PC-9 (cell line): ENCODE measurements around the gene UTP11.

Experiments
- EZH2 ChIP-seq: fragments of 200-600 bp; sonication (generic); IDR thresholded peaks from 2 replicates; pipeline ENCODE4 v1.8.0; 2017; ENCODE audit warnings: antibody characterized with exemption, low read depth
- TF ChIP-seq, protein P1 (sequence below): fragments of 200-600 bp; sonication (generic); conservative IDR thresholded peaks from 2 replicates; pipeline ENCODE4 v1.6.1; 2017; ENCODE audit warnings: mixed run types, antibody characterized with exemption, mild to moderate bottlenecking, moderate library complexity

GRCh38 chr1:38047603-38048141 lies 35.1 kb downstream of the UTP11 start:
- TF ChIP-seq, protein P1, sequence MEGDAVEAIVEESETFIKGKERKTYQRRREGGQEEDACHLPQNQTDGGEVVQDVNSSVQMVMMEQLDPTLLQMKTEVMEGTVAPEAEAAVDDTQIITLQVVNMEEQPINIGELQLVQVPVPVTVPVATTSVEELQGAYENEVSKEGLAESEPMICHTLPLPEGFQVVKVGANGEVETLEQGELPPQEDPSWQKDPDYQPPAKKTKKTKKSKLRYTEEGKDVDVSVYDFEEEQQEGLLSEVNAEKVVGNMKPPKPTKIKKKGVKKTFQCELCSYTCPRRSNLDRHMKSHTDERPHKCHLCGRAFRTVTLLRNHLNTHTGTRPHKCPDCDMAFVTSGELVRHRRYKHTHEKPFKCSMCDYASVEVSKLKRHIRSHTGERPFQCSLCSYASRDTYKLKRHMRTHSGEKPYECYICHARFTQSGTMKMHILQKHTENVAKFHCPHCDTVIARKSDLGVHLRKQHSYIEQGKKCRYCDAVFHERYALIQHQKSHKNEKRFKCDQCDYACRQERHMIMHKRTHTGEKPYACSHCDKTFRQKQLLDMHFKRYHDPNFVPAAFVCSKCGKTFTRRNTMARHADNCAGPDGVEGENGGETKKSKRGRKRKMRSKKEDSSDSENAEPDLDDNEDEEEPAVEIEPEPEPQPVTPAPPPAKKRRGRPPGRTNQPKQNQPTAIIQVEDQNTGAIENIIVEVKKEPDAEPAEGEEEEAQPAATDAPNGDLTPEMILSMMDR: no peak
- TF ChIP-seq EZH2: no peak
